ENCODE measurements around the gene TMEFF2.

DNA sequence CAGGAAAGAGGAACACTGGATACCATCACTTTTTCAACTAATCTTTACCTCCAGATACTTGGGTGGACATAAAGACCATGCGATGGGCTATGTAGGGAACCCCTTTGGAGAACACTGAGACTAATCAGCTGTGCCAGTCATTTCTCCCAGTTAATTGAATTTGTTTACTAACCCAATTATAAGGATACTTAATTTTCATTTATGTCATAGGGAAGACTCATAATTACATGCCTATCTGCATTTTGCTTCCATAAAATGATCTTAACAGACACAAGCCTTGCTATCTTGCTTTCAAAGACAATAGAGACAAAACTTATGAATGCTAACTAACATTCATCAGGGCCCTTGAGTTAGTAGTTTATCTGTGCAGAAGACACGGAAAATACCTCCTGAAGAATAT is 279.0 kb downstream of the TMEFF2 start:
- TF ChIP-seq, protein P1, sequence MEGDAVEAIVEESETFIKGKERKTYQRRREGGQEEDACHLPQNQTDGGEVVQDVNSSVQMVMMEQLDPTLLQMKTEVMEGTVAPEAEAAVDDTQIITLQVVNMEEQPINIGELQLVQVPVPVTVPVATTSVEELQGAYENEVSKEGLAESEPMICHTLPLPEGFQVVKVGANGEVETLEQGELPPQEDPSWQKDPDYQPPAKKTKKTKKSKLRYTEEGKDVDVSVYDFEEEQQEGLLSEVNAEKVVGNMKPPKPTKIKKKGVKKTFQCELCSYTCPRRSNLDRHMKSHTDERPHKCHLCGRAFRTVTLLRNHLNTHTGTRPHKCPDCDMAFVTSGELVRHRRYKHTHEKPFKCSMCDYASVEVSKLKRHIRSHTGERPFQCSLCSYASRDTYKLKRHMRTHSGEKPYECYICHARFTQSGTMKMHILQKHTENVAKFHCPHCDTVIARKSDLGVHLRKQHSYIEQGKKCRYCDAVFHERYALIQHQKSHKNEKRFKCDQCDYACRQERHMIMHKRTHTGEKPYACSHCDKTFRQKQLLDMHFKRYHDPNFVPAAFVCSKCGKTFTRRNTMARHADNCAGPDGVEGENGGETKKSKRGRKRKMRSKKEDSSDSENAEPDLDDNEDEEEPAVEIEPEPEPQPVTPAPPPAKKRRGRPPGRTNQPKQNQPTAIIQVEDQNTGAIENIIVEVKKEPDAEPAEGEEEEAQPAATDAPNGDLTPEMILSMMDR (conservative IDR thresholded peaks at IDR 0.05; ENCODE audit: low read depth, low read length): no peak
- TF ChIP-seq RAD21 (IDR thresholded peaks at IDR 0.05; ENCODE audit: low read length): no peak
- TF ChIP-seq, protein P2, sequence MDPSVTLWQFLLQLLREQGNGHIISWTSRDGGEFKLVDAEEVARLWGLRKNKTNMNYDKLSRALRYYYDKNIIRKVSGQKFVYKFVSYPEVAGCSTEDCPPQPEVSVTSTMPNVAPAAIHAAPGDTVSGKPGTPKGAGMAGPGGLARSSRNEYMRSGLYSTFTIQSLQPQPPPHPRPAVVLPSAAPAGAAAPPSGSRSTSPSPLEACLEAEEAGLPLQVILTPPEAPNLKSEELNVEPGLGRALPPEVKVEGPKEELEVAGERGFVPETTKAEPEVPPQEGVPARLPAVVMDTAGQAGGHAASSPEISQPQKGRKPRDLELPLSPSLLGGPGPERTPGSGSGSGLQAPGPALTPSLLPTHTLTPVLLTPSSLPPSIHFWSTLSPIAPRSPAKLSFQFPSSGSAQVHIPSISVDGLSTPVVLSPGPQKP (IDR thresholded peaks at IDR 0.05; ENCODE audit: borderline replicate concordance, low read depth, low read length): no peak
- TF ChIP-seq, protein P3, sequence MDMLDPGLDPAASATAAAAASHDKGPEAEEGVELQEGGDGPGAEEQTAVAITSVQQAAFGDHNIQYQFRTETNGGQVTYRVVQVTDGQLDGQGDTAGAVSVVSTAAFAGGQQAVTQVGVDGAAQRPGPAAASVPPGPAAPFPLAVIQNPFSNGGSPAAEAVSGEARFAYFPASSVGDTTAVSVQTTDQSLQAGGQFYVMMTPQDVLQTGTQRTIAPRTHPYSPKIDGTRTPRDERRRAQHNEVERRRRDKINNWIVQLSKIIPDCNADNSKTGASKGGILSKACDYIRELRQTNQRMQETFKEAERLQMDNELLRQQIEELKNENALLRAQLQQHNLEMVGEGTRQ (IDR thresholded peaks at IDR 0.05; ENCODE audit: low read depth, low read length): no peak
- no peak for TF ChIP-seq POLR2A (IDR thresholded peaks at IDR 0.05; ENCODE audit: low read depth, low read length)
- TF ChIP-seq RCOR1 (IDR thresholded peaks at IDR 0.05; ENCODE audit: insufficient replicate concordance, low read length): no peak
- TF ChIP-seq RFX5 (IDR thresholded peaks at IDR 0.05; ENCODE audit: low read depth, low read length): no peak
- TF ChIP-seq SMC3 (IDR thresholded peaks at IDR 0.05; ENCODE audit: low read depth, low read length): no peak
- no peak for TF ChIP-seq NFE2L2 (IDR thresholded peaks at IDR 0.05; ENCODE audit: low read depth, low read length)

Data from IMR-90 (cell line).